Esophagus squamous epithelium (tissue), 4 donors: ENCODE results near the gene MYOCOS.

Source experiments
- POLR2A ChIP-seq, 4 donors: fragments of 450-650 bp; IDR thresholded peaks; one replicate each; pipeline ENCODE4 v1.6.1; 2017; ENCODE audit warnings: antibody characterized with exemption in 4 of 4, mild to moderate bottlenecking in 4 of 4, moderate library complexity in 3 of 4
- TF ChIP-seq, protein P1 (sequence below), 6 experiments: fragments of 450-650 bp in 4 of 6; fragments of 200-600 bp in 2 of 6; sonication (generic) in 2 of 6; IDR thresholded peaks; one replicate each; pipeline ENCODE4 v1.5.1; 2016 to 2019; ENCODE audit warnings: antibody characterized with exemption in 6 of 6, mild to moderate bottlenecking in 4 of 6, moderate library complexity in 4 of 6

DNA sequence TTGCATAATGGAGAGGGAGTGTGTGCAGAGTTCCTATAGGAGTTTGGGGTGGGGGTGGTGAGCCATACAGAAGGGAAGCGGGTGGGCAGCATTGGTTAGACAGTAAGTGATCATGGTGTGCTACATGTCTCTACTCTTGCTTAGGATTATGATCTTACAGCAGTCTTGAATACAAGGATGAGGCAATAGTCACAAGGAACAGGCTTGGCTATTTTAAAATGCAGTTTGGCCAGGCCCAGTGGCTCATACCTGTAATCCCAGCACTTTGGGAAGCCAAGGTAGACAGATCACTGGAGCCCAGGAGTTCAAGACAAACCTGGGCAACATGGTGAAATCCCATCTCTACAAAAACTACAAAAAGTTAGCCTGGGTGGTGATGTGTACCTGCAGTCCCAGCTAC is 18.2 kb downstream of the MYOCOS start:
- TF ChIP-seq, protein P1, sequence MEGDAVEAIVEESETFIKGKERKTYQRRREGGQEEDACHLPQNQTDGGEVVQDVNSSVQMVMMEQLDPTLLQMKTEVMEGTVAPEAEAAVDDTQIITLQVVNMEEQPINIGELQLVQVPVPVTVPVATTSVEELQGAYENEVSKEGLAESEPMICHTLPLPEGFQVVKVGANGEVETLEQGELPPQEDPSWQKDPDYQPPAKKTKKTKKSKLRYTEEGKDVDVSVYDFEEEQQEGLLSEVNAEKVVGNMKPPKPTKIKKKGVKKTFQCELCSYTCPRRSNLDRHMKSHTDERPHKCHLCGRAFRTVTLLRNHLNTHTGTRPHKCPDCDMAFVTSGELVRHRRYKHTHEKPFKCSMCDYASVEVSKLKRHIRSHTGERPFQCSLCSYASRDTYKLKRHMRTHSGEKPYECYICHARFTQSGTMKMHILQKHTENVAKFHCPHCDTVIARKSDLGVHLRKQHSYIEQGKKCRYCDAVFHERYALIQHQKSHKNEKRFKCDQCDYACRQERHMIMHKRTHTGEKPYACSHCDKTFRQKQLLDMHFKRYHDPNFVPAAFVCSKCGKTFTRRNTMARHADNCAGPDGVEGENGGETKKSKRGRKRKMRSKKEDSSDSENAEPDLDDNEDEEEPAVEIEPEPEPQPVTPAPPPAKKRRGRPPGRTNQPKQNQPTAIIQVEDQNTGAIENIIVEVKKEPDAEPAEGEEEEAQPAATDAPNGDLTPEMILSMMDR (IDR thresholded peaks at IDR 0.05), result no peak
- no peak for TF ChIP-seq POLR2A (IDR thresholded peaks at IDR 0.05)
